ENCODE data around the gene ENHO.
"Not testable (repeated sequence)": the region's sequence is repeated elsewhere in the genome, so short reads cannot be mapped to it uniquely, and the experiment has no call there.

DNA sequence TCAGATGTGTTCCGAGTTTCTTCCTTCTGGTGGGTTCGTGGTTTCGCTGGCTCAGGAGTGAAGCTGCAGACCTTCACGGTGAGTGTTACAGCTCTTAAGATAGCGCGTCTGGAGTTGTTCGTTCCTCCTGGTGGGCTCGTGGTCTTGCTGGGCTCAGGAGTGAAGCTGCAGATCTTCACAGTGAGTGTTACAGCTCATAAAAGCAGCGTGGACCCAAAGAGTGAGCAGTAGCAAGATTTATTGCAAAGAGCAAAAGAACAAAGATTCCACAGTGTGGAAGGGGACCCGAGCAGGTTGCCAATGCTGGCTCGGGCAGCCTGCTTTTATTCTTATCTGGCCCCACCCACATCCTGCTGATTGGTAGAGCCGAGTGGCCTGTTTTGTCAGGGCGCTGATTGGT lies 41.2 kb downstream of the ENHO start:
- TF ChIP-seq, protein P1, sequence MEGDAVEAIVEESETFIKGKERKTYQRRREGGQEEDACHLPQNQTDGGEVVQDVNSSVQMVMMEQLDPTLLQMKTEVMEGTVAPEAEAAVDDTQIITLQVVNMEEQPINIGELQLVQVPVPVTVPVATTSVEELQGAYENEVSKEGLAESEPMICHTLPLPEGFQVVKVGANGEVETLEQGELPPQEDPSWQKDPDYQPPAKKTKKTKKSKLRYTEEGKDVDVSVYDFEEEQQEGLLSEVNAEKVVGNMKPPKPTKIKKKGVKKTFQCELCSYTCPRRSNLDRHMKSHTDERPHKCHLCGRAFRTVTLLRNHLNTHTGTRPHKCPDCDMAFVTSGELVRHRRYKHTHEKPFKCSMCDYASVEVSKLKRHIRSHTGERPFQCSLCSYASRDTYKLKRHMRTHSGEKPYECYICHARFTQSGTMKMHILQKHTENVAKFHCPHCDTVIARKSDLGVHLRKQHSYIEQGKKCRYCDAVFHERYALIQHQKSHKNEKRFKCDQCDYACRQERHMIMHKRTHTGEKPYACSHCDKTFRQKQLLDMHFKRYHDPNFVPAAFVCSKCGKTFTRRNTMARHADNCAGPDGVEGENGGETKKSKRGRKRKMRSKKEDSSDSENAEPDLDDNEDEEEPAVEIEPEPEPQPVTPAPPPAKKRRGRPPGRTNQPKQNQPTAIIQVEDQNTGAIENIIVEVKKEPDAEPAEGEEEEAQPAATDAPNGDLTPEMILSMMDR (conservative IDR thresholded peaks at IDR 0.05) = not testable (repeated sequence)
- not testable (repeated sequence) for TF ChIP-seq ZFX (IDR thresholded peaks at IDR 0.05)

Data from C4-2B (cell line).